H1 (cell line): ENCODE measurements around the gene MIER1. TPM values are rescaled to one million over a fixed set of nuclear protein-coding genes. Genes with fewer than 3 reads are reported as not detected.

Source experiments
- CTCF ChIA-PET: fragments of 300-600 bp; sonication (Branson Sonifier 250); formaldehyde crosslinking; loops from one replicate; lab custom pipeline; 2021; ENCODE audit not compliant: partially characterized antibody; lab: Charles Lee
- POLR2A ChIA-PET: fragments of 300-600 bp; sonication (Branson Sonifier 250); formaldehyde crosslinking; loops from one replicate; lab custom pipeline; 2021; ENCODE audit warnings: inconsistent platforms; ENCODE audit not compliant: partially characterized antibody; lab: Charles Lee
- DNase-seq, 2 experiments: peaks; one replicate each; pipeline versions ENCODE4 v3.0.0 to v3.0.0-alpha.2; 2010 to 2022; ENCODE audit warnings: low spot score in 2 of 2, low read depth in 1 of 2, mixed read lengths in 1 of 2
- FAIRE-seq: peaks from 2 replicates; lab custom pipeline; 2011; peaks lifted over from hg19 to GRCh38; lab: Jason Lieb, UNC
- H2AFZ ChIP-seq: 2 replicates; pipeline ENCODE4 v1.8.1; 2012; ENCODE audit warnings: low read length, inconsistent platforms
- H2AK5ac ChIP-seq: 2 replicates; pipeline ENCODE4 v1.6.1; 2013; ENCODE audit warnings: low read depth, low read length
- H2BK120ac ChIP-seq: replicated peaks from 2 replicates; pipeline ENCODE3; 2013; ENCODE audit warnings: low read depth, low read length, inconsistent platforms
- H2BK12ac ChIP-seq: 2 replicates; pipeline ENCODE4 v1.6.1; 2013; ENCODE audit warnings: low read depth, low read length
- H2BK15ac ChIP-seq: 2 replicates; pipeline ENCODE4 v1.6.1; 2013; ENCODE audit warnings: low read length
- H2BK20ac ChIP-seq: 2 replicates; pipeline ENCODE4 v1.6.1; 2013; ENCODE audit warnings: low read length
- H2BK5ac ChIP-seq: 2 replicates; pipeline ENCODE4 v1.6.1; 2013; ENCODE audit warnings: low read depth, low read length
- H3K14ac ChIP-seq: 2 replicates; pipeline ENCODE4 v1.6.1; 2013; ENCODE audit warnings: inconsistent platforms; ENCODE audit not compliant: insufficient read length
- H3K18ac ChIP-seq: 2 replicates; pipeline ENCODE4 v1.6.1; 2013; ENCODE audit warnings: low read length; ENCODE audit errors: extremely low read depth
- H3K23ac ChIP-seq: 2 replicates; pipeline ENCODE4 v1.6.1; 2013; ENCODE audit warnings: inconsistent platforms; ENCODE audit not compliant: insufficient read length
- H3K23me2 ChIP-seq: 2 replicates; pipeline ENCODE4 v1.6.1; 2013; ENCODE audit warnings: low read depth, low read length
- H3K27ac ChIP-seq: 2 replicates; pipeline ENCODE4 v1.6.1; 2011; ENCODE audit warnings: low read depth, low read length, inconsistent platforms
- H3K27me3 ChIP-seq, 4 experiments: replicated peaks in 1 of 4; 1 replicate in 1 of 4; 2 replicates in 3 of 4; pipeline versions ENCODE4 v1.6.1 to v1.8.1; 2011 to 2013; ENCODE audit warnings: low read length in 3 of 4, mild to moderate bottlenecking in 3 of 4, inconsistent platforms in 2 of 4, mixed read lengths in 2 of 4, moderate library complexity in 1 of 4; ENCODE audit not compliant: control insufficient read depth in 3 of 4, insufficient read depth in 3 of 4; ENCODE audit errors: extremely low read depth in 1 of 4
- H3K36me3 ChIP-seq, 4 experiments: 2 replicates each; pipeline versions ENCODE4 v1.6.1 to v1.8.1; 2011 to 2013; ENCODE audit warnings: mild to moderate bottlenecking in 4 of 4, low read length in 3 of 4, moderate library complexity in 2 of 4, control low read depth in 1 of 4, inconsistent platforms in 1 of 4; ENCODE audit not compliant: insufficient read depth in 4 of 4, control insufficient read depth in 2 of 4
- H3K4ac ChIP-seq: replicated peaks from 2 replicates; pipeline ENCODE3; 2013; ENCODE audit warnings: low read length, low read depth, mixed read lengths, inconsistent platforms; ENCODE audit not compliant: insufficient read length
- H3K4me1 ChIP-seq, 4 experiments: replicated peaks in 1 of 4; 1 replicate in 1 of 4; 2 replicates in 3 of 4; pipeline versions ENCODE4 v1.6.1 to v1.8.1; 2011 to 2013; ENCODE audit warnings: low read length in 3 of 4, inconsistent platforms in 2 of 4, mixed read lengths in 1 of 4; ENCODE audit not compliant: insufficient read depth in 4 of 4, control insufficient read depth in 3 of 4
- H3K4me2 ChIP-seq, 2 experiments: 2 replicates each; pipeline versions ENCODE4 v1.6.1 to v1.8.1; 2011 to 2013; ENCODE audit warnings: low read depth in 2 of 2, low read length in 2 of 2, control low read depth in 1 of 2, inconsistent platforms in 1 of 2, mild to moderate bottlenecking in 1 of 2; ENCODE audit not compliant: insufficient read depth in 1 of 2
- H3K4me3 ChIP-seq, 4 experiments: fragments of 200-600, 300-600 bp in 1 of 4; sonication (generic), shearing (Covaris generic), sonication (Bioruptor Twin) in 1 of 4; 2 replicates each; pipeline versions ENCODE4 v1.5.1 to v1.8.1; 2011 to 2016; ENCODE audit warnings: low read length in 4 of 4, low read depth in 3 of 4, control low read depth in 2 of 4, inconsistent platforms in 2 of 4, mild to moderate bottlenecking in 2 of 4, mixed read lengths in 1 of 4, moderate library complexity in 1 of 4; ENCODE audit not compliant: insufficient read depth in 2 of 4; ENCODE audit errors: extremely low read depth in 1 of 4
- H3K56ac ChIP-seq: replicated peaks from 2 replicates; pipeline ENCODE3; 2013; ENCODE audit warnings: low read depth, mild to moderate bottlenecking, mixed read lengths, low read length, inconsistent platforms; ENCODE audit not compliant: insufficient read length
- H3K79me1 ChIP-seq: 2 replicates; pipeline ENCODE4 v1.6.1; 2013; ENCODE audit warnings: low read depth, low read length, control low read depth
- H3K79me2 ChIP-seq, 2 experiments: 2 replicates each; pipeline versions ENCODE4 v1.6.1 to v1.8.1; 2012 to 2013; ENCODE audit warnings: low read length in 2 of 2, mild to moderate bottlenecking in 2 of 2, inconsistent platforms in 1 of 2; ENCODE audit not compliant: insufficient read depth in 2 of 2, control insufficient read depth in 1 of 2
- H3K9ac ChIP-seq, 4 experiments: replicated peaks in 1 of 4; 1 replicate in 1 of 4; 2 replicates in 3 of 4; pipeline versions ENCODE4 v1.6.1 to v1.8.1; 2011 to 2013; ENCODE audit warnings: low read depth in 3 of 4, low read length in 3 of 4, control low read depth in 2 of 4, mild to moderate bottlenecking in 2 of 4, moderate library complexity in 2 of 4, inconsistent platforms in 1 of 4; ENCODE audit errors: extremely low read depth in 1 of 4
- H3K9me3 ChIP-seq, 2 experiments: 2 replicates each; pipeline versions ENCODE4 v1.6.1 to v1.8.1; 2012 to 2013; ENCODE audit warnings: mild to moderate bottlenecking in 2 of 2, moderate library complexity in 2 of 2, control low read depth in 1 of 2, inconsistent platforms in 1 of 2, low read depth in 1 of 2, low read length in 1 of 2, mixed read lengths in 1 of 2; ENCODE audit not compliant: insufficient read depth in 2 of 2
- H4K20me1 ChIP-seq, 2 experiments: replicated peaks in 1 of 2; 2 replicates each; pipeline versions ENCODE3 to v1.8.1; 2011 to 2013; ENCODE audit warnings: inconsistent platforms in 2 of 2, low read length in 2 of 2, mild to moderate bottlenecking in 1 of 2; ENCODE audit not compliant: insufficient read depth in 2 of 2, control insufficient read depth in 1 of 2
- H4K5ac ChIP-seq: 2 replicates; pipeline ENCODE4 v1.6.1; 2013; ENCODE audit warnings: low read length, low read depth, mixed read lengths, inconsistent platforms; ENCODE audit not compliant: insufficient read length
- H4K8ac ChIP-seq: 2 replicates; pipeline ENCODE4 v1.8.0; 2013; ENCODE audit warnings: mild to moderate bottlenecking, moderate library complexity, low read length, inconsistent platforms; ENCODE audit not compliant: insufficient read depth; ENCODE audit errors: extremely low read depth
- H4K91ac ChIP-seq: replicated peaks from 2 replicates; pipeline ENCODE3; 2013; ENCODE audit warnings: low read length, mixed read lengths, inconsistent platforms; ENCODE audit not compliant: insufficient read length
- CTBP2 ChIP-seq: IDR thresholded peaks from 2 replicates; pipeline ENCODE4 v1.7.0; 2011; ENCODE audit warnings: borderline replicate concordance, mild to moderate bottlenecking, moderate library complexity, mixed read lengths, low read length; ENCODE audit not compliant: insufficient read depth, insufficient read length
- GABPA ChIP-seq: IDR thresholded peaks from 2 replicates; pipeline ENCODE4 v1.6.1; 2011; ENCODE audit warnings: mild to moderate bottlenecking, low read length, moderate library complexity, borderline replicate concordance; ENCODE audit not compliant: insufficient read depth
- JUND ChIP-seq: IDR thresholded peaks from 2 replicates; pipeline ENCODE4 v1.6.1; 2011; ENCODE audit warnings: mild to moderate bottlenecking, improper control_type of control experiment, low read length
- KDM4A ChIP-seq: IDR thresholded peaks from one replicate; pipeline ENCODE4 v1.7.1; 2012; ENCODE audit warnings: low read depth, mild to moderate bottlenecking, moderate library complexity, low read length, inconsistent platforms; ENCODE audit not compliant: severe bottlenecking
- SP1 ChIP-seq: IDR thresholded peaks from 2 replicates; pipeline ENCODE4 v1.6.1; 2011; ENCODE audit warnings: low read depth, low read length
- TAF1 ChIP-seq: IDR thresholded peaks from 2 replicates; pipeline ENCODE4 v1.6.1; 2011; ENCODE audit warnings: mild to moderate bottlenecking, low read depth, low read length
- TAF7 ChIP-seq: optimal IDR thresholded peaks from 2 replicates; pipeline ENCODE3; 2011; ENCODE audit warnings: low read depth, mild to moderate bottlenecking, inconsistent platforms, low read length, moderate library complexity, borderline replicate concordance
- TCF12 ChIP-seq: IDR thresholded peaks from 2 replicates; pipeline ENCODE4 v1.6.1; 2011; ENCODE audit warnings: low read depth, mild to moderate bottlenecking, low read length
- YY1 ChIP-seq: IDR thresholded peaks from 2 replicates; pipeline ENCODE4 v1.6.1; 2011; ENCODE audit warnings: low read depth, mild to moderate bottlenecking, low read length
- WGBS, 2 experiments: shearing (Covaris generic) in 1 of 2; methylation state at CpG; one replicate each; pipeline versions ENCODE4 v1.1.6 to v1.1.7; 2013 to 2015; ENCODE audit warnings: low lambda C conversion rate in 2 of 2, mixed read lengths in 2 of 2, inconsistent platforms in 1 of 2, low coverage in 1 of 2, missing lambda C conversion rate in 1 of 2; ENCODE audit not compliant: insufficient replicate concordance in 2 of 2, insufficient coverage in 1 of 2, insufficient read length in 1 of 2; ENCODE audit errors: extremely low coverage in 1 of 2, missing lambda C conversion rate in 1 of 2; 5-methylcytosine and 5-hydroxymethylcytosine counted together
- polyA plus RNA-seq, 7 experiments: library from polyadenylated mRNA; depleted of rRNA in 3 of 7; stranded (reverse) in 5 of 7; unstranded in 2 of 7; fragments of >200 nt in 5 of 7; fragments of 200-250 nt in 2 of 7; gene quantifications; 1 replicate in 5 of 7; 2 replicates in 1 of 7; 4 replicates in 1 of 7; pipeline versions ENCODE4 v1.2.1 to v1.2.3, GENCODE V29; 2011 to 2013; ENCODE audit warnings: missing spikeins in 2 of 7, mixed read lengths in 2 of 7
- total RNA-seq: library from RNA; stranded (reverse); fragmentation: NEBNext Ultra II Directional; extraction: Animal tissue kit (Norgen Biotek cat#: 25700); gene quantifications from 2 replicates; pipeline ENCODE4 v1.2.1, GENCODE V29; 2021
- TF ChIP-seq, protein P1 (sequence below): IDR thresholded peaks from 2 replicates; pipeline ENCODE4 v1.6.1; 2012; ENCODE audit warnings: inconsistent platforms
- TF ChIP-seq, protein P2 (sequence below): IDR thresholded peaks from 2 replicates; pipeline ENCODE4 v1.6.1; 2011; ENCODE audit warnings: low read length, improper control_type of control experiment

Gene MIER1
- total and polyA plus RNA-seq, 2 of the 8 experiments (the other 6 are each of a cell fraction or from before 2014, with no cell fraction given) = 5.2 to 33.5 TPM

DNA sequence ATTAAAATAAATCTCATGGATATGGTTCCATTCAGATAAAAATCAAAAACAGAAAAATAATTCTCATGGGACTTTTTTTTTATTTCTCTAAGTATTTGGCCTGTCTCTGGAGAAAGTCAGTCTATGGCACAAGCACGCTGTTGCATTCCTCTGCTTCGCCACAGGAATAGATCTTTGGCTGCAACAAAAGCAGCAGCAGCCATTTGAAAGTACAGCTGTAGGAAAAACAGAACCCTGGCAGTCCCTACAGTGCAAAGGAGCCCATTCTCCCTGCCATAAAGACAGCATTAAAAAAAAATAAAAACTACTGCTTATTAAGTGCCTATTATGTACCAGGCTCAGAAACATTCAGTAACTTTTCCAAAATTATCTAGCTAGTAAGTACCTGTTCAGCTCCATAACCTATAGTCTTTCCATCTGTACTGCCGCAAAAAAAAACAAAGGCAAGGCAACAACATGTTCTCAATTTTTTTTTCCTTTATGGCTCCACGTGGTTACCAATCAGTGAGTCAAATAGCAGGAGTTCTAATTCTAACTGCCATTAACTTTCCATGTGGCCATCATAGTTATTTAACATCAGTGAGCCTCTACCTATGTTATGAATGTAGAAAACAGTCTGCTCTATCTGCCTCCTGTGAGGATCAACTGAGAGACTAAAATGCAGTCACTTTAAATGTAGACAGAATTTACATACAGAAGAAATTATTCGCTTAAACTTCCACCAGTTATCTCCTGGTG lies 106.5 kb downstream of the MIER1 start:
- ChIA-PET POLR2A (no interaction called here), CTCF (interaction anchor here (2.2 kb wide), 1 partner anchor 118 kb away, joined by 6 read pairs; no protein-coding TSS in a partner anchor)
- H3K9ac ChIP-seq = no peak overlapping the region
- H3K36me3 ChIP-seq = no peaks in the 10 kb centered on the region; a peak in 1 of 8 replicates
- H4K5ac ChIP-seq = no peak overlapping the region
- H3K56ac ChIP-seq = no peak overlapping the region
- H3K18ac ChIP-seq = no peak overlapping the region
- no peak overlapping the region for H3K27ac ChIP-seq
- H4K8ac ChIP-seq = no peak overlapping the region
- FAIRE-seq (no peak), DNase-seq (no peak)
- no peak overlapping the region for H3K4me2 ChIP-seq
- no peak overlapping the region for H2BK5ac ChIP-seq
- no peak overlapping the region for H4K91ac ChIP-seq
- no peaks in the 10 kb centered on the region for H3K27me3 ChIP-seq
- no peaks in the 10 kb centered on the region for H3K9me3 ChIP-seq
- H4K20me1 ChIP-seq = no peaks in the 10 kb centered on the region
- no peaks in the 10 kb centered on the region for H3K79me1 ChIP-seq
- 94% methylated on average over 5 of the region's 5 CpGs; no CpG with 5 or more reads in 1 of the 2 experiments for WGBS, 2 experiments
- H2AK5ac ChIP-seq = no peak overlapping the region
- no peak overlapping the region for H2BK20ac ChIP-seq
- no peak overlapping the region for H3K4me3 ChIP-seq
- no peak overlapping the region for H2AFZ ChIP-seq
- H3K79me2 ChIP-seq = no peaks in the 10 kb centered on the region
- no peaks in the 10 kb centered on the region for H3K23me2 ChIP-seq
- no peak overlapping the region for H3K23ac ChIP-seq
- no peak overlapping the region for H2BK12ac ChIP-seq
- H2BK120ac ChIP-seq = no peak overlapping the region
- H3K4me1 ChIP-seq = no peaks in the 10 kb centered on the region
- H3K4ac ChIP-seq = no peak overlapping the region
- no peak overlapping the region for H2BK15ac ChIP-seq
- no peak overlapping the region for H3K14ac ChIP-seq
- TF ChIP-seq YY1 (no peak), TAF7 (no peak), TAF1 (no peak), SP1 (no peak), CTBP2 (no peak), TCF12 (no peak), GABPA (no peak), JUND (no peak), KDM4A (no peak)
- TF ChIP-seq, protein P1, sequence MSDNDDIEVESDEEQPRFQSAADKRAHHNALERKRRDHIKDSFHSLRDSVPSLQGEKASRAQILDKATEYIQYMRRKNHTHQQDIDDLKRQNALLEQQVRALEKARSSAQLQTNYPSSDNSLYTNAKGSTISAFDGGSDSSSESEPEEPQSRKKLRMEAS = no peak
- TF ChIP-seq, protein P2, sequence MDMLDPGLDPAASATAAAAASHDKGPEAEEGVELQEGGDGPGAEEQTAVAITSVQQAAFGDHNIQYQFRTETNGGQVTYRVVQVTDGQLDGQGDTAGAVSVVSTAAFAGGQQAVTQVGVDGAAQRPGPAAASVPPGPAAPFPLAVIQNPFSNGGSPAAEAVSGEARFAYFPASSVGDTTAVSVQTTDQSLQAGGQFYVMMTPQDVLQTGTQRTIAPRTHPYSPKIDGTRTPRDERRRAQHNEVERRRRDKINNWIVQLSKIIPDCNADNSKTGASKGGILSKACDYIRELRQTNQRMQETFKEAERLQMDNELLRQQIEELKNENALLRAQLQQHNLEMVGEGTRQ = no peak
